IMR-90 (cell line): ENCODE results near the gene XYLB. TPM values are rescaled to one million over a fixed set of nuclear protein-coding genes. Genes with fewer than 3 reads are reported as not detected.
"Not testable (repeated sequence)": the region's sequence is repeated elsewhere in the genome, so short reads cannot be mapped to it uniquely, and the experiment has no call there.

ENCODE experiments used
- ATAC-seq: fragments of 200-7000 bp; cut with Tn5 transposase; 2 replicates; pipeline ENCODE4 v1.9.1; 2020; ENCODE audit warnings: low read depth, mild to moderate bottlenecking, moderate library complexity
- BruUV-seq: library from RNA; stranded (reverse); fragments of 400-500 nt; replicated peaks from 2 replicates; lab custom pipeline; 2021; lab: Mats Ljungman, UMichigan
- CTCF ChIA-PET: fragments of 300-600 bp; formaldehyde crosslinking; extraction: SDS; loops from one replicate; lab custom pipeline; 2021; ENCODE audit warnings: antibody characterized with exemption; lab: Yijun Ruan, JAX
- POLR2A ChIA-PET: fragments of 300-600 bp; sonication (Branson Sonifier 250); formaldehyde crosslinking; loops from one replicate; lab custom pipeline; 2022; ENCODE audit warnings: antibody characterized with exemption; ENCODE audit not compliant: unreplicated experiment; lab: Charles Lee
- DNase-seq: peaks from one replicate; pipeline ENCODE4 v3.0.0; 2013
- H2AFZ ChIP-seq: replicated peaks from 2 replicates; pipeline ENCODE3; 2013; ENCODE audit warnings: low read length, mild to moderate bottlenecking; ENCODE audit not compliant: poor library complexity
- H2AK5ac ChIP-seq: 2 replicates; pipeline ENCODE4 v1.6.1; 2013; ENCODE audit warnings: low read depth, low read length, inconsistent platforms
- H2AK9ac ChIP-seq: replicated peaks from 2 replicates; pipeline ENCODE3; 2013; ENCODE audit warnings: mild to moderate bottlenecking, low read depth, low read length, moderate library complexity; ENCODE audit not compliant: poor library complexity
- H2BK120ac ChIP-seq: 2 replicates; pipeline ENCODE4 v1.6.1; 2013; ENCODE audit warnings: low read depth, low read length, inconsistent platforms
- H2BK15ac ChIP-seq: 3 replicates; pipeline ENCODE4 v1.6.1; 2013; ENCODE audit warnings: low read depth, low read length, inconsistent platforms
- H2BK20ac ChIP-seq: 2 replicates; pipeline ENCODE4 v1.6.1; 2013; ENCODE audit warnings: low read depth, mild to moderate bottlenecking, inconsistent platforms, low read length, moderate library complexity
- H2BK5ac ChIP-seq: 2 replicates; pipeline ENCODE4 v1.6.1; 2013; ENCODE audit warnings: mild to moderate bottlenecking, low read depth, low read length, inconsistent platforms; ENCODE audit not compliant: poor library complexity, severe bottlenecking
- H3K14ac ChIP-seq: replicated peaks from 2 replicates; pipeline ENCODE4 v1.6.1; 2013; ENCODE audit warnings: low read depth, low read length, inconsistent platforms
- H3K18ac ChIP-seq: 2 replicates; pipeline ENCODE4 v1.6.1; 2013; ENCODE audit warnings: low read depth, low read length, control low read depth
- H3K23ac ChIP-seq: 2 replicates; pipeline ENCODE4 v1.6.1; 2013; ENCODE audit warnings: low read depth, low read length, inconsistent platforms
- H3K27ac ChIP-seq: 2 replicates; pipeline ENCODE4 v1.5.1; 2013; ENCODE audit warnings: mild to moderate bottlenecking, control low read depth, low read length; ENCODE audit not compliant: insufficient read depth
- H3K27me3 ChIP-seq: 2 replicates; pipeline ENCODE4 v1.6.1; 2013; ENCODE audit warnings: low read length; ENCODE audit not compliant: control insufficient read depth, insufficient read depth
- H3K36me3 ChIP-seq: 2 replicates; pipeline ENCODE4 v1.6.1; 2013; ENCODE audit warnings: low read length, mixed read lengths; ENCODE audit not compliant: control insufficient read depth, insufficient read depth
- H3K4ac ChIP-seq: 2 replicates; pipeline ENCODE4 v1.6.1; 2013; ENCODE audit warnings: low read depth, low read length, inconsistent platforms
- H3K4me1 ChIP-seq: 2 replicates; pipeline ENCODE4 v1.6.1; 2013; ENCODE audit warnings: low read length, mixed read lengths; ENCODE audit not compliant: control insufficient read depth, insufficient read depth
- H3K4me2 ChIP-seq: 2 replicates; pipeline ENCODE4 v1.6.1; 2013; ENCODE audit warnings: low read depth, mild to moderate bottlenecking, control low read depth, low read length, moderate library complexity
- H3K4me3 ChIP-seq: 2 replicates; pipeline ENCODE4 v1.5.1; 2013; ENCODE audit warnings: low read depth, mild to moderate bottlenecking, control low read depth, low read length, moderate library complexity; ENCODE audit not compliant: insufficient read depth
- H3K56ac ChIP-seq: 2 replicates; pipeline ENCODE4 v1.6.1; 2013; ENCODE audit warnings: low read length, inconsistent platforms; ENCODE audit not compliant: insufficient read depth; ENCODE audit errors: extremely low read depth
- H3K79me1 ChIP-seq, 2 experiments: 2 replicates each; pipeline ENCODE4 v1.6.1; 2013; ENCODE audit warnings: low read length in 2 of 2, inconsistent platforms in 1 of 2, low read depth in 1 of 2
- H3K9ac ChIP-seq: 2 replicates; pipeline ENCODE4 v1.6.1; 2013; ENCODE audit warnings: low read depth, low read length, control low read depth
- H3K9me1 ChIP-seq: 2 replicates; pipeline ENCODE4 v1.6.1; 2013; ENCODE audit warnings: low read length, inconsistent platforms; ENCODE audit not compliant: insufficient read depth
- H3K9me3 ChIP-seq: 2 replicates; pipeline ENCODE4 v1.6.1; 2013; ENCODE audit warnings: low read length; ENCODE audit not compliant: control insufficient read depth, insufficient read depth
- H4K20me1 ChIP-seq: 2 replicates; pipeline ENCODE4 v1.6.1; 2013; ENCODE audit warnings: low read length, inconsistent platforms; ENCODE audit not compliant: insufficient read depth
- H4K5ac ChIP-seq: 2 replicates; pipeline ENCODE4 v1.6.1; 2013; ENCODE audit warnings: mild to moderate bottlenecking, low read depth, low read length, control low read depth
- H4K8ac ChIP-seq, 2 experiments: 2 replicates each; pipeline ENCODE4 v1.6.1; 2013; ENCODE audit warnings: low read depth in 2 of 2, low read length in 2 of 2, control low read depth in 1 of 2, inconsistent platforms in 1 of 2
- H4K91ac ChIP-seq: 2 replicates; pipeline ENCODE4 v1.6.1; 2013; ENCODE audit warnings: low read depth, low read length, inconsistent platforms; ENCODE audit not compliant: insufficient read depth
- WGBS, 2 experiments: methylation state at CpG; one replicate each; pipeline versions ENCODE4 v1.1.5 to v1.1.7; 2013; ENCODE audit warnings: missing lambda C conversion rate in 2 of 2; ENCODE audit not compliant: insufficient read length in 1 of 2; ENCODE audit errors: extremely low coverage in 2 of 2; 5-methylcytosine and 5-hydroxymethylcytosine counted together
- dilution Hi-C: fragments of 300-500 bp; cut with HindIII; formaldehyde crosslinking; loops from one replicate; pipeline ENCODE4 v1.14.3; 2018; ENCODE audit warnings: low sequenced_read_pairs; ENCODE audit not compliant: unreplicated experiment
- in situ Hi-C: fragments of 300-500 bp; cut with MboI; formaldehyde crosslinking; loops from 3 replicates; pipeline ENCODE4 v1.14.3; 2019; ENCODE audit warnings: low sequenced_read_pairs, inconsistent platforms, mixed read lengths
- intact Hi-C: fragments of 100-400 bp; cut with micrococcal nuclease; formaldehyde crosslinking; loops from 2 replicates; pipeline ENCODE4 v1.10.0; 2022
- polyA plus RNA-seq, 3 experiments: library from polyadenylated mRNA; depleted of rRNA; stranded (reverse); fragments of >200 nt; gene quantifications; 2 replicates each; pipeline ENCODE4 v1.2.3, GENCODE V29; 2012; ENCODE audit warnings: low replicate concordance in 1 of 3
- total RNA-seq: library from RNA; depleted of rRNA; stranded (reverse); fragments of >200 nt; gene quantifications from 2 replicates; pipeline ENCODE4 v1.2.3, GENCODE V29; 2012

The XYLB gene
- total and polyA plus RNA-seq, 2 of the 4 experiments (the other 2 are of a cell fraction): 3.0 to 3.4 TPM

DNA sequence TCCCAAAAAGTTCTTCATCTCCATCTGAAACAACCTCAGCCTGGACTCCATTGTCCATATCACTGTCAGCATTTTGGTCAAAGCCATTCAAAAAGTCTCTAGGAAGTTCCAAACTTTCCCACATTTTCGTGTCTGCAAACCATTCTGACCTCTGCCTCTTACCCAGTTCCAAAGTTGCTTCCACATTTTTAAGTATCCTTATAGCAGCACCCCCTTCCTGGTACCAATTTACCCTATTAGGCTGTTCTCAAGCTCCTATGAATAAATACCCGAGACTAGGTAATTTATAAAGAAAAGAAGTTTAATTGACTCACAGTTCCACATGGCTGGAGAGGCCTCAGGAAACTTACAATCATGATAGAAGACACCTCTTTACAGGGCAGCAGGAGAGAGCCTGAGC lies 87.1 kb downstream of the XYLB start:
- ATAC-seq, H3K23ac ChIP-seq, H4K91ac ChIP-seq, H3K79me1 ChIP-seq, dilution Hi-C loops, H3K4me1 ChIP-seq, H3K36me3 ChIP-seq, in situ Hi-C loops, H2AFZ ChIP-seq, DNase-seq, H3K4me2 ChIP-seq, H3K9ac ChIP-seq, H3K18ac ChIP-seq, H3K4me3 ChIP-seq, H2AK9ac ChIP-seq, H3K9me1 ChIP-seq, H4K5ac ChIP-seq, H2BK120ac ChIP-seq, H3K14ac ChIP-seq, H4K8ac ChIP-seq, H2BK5ac ChIP-seq, CTCF ChIA-PET, H3K4ac ChIP-seq, H2BK15ac ChIP-seq, BruUV-seq, H3K27me3 ChIP-seq, POLR2A ChIA-PET, H2BK20ac ChIP-seq, intact Hi-C loops, H3K27ac ChIP-seq, H4K20me1 ChIP-seq, H2AK5ac ChIP-seq, H3K56ac ChIP-seq: not testable (repeated sequence)
- 33% methylated on average over 1 of the region's 2 CpGs; no CpG with 5 or more reads in 1 of the 2 experiments for WGBS, 2 experiments
- H3K9me3 ChIP-seq: peaks cover 11% of the 10 kb centered on the region

DNA sequence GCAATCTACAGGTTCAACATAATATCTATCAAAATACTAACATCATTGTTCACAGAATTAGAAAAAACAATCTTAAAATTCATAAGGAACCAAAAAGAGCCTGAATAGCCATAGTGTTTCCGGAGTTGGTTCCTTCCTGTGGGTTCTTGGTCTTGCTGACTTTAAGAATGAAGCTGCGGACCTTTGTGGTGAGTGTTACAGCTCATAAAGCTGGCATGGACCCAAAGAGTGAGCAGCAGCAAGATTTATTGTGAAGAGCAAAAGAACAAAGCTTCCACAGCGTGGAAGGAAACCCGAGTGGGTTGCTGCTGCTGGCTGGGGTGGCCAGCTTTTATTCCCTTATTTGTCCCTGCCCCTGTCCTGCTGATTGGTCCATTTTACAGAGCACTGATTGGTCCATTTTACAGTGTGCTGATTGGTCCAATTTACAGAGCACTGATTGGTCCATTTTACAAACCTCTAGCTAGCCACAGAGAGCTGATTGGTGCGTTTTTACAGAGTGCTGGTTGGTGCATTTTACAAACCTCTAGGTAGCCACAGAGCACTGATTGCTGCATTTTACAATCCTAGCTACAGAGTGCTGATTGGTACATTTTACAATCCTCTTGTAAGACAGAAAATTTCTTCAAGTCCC lies 92.0 kb downstream of the XYLB start:
- H3K4me1 ChIP-seq, H3K9me3 ChIP-seq, POLR2A ChIA-PET, H3K23ac ChIP-seq, H3K79me1 ChIP-seq, H3K14ac ChIP-seq, H3K27ac ChIP-seq, H3K9ac ChIP-seq, H3K4me2 ChIP-seq, CTCF ChIA-PET, H4K91ac ChIP-seq, H4K8ac ChIP-seq, ATAC-seq, BruUV-seq, H4K5ac ChIP-seq, H3K27me3 ChIP-seq, H3K9me1 ChIP-seq, H2BK120ac ChIP-seq, H3K4me3 ChIP-seq, H2BK20ac ChIP-seq, H2AK9ac ChIP-seq, H3K18ac ChIP-seq, H2AK5ac ChIP-seq, H2AFZ ChIP-seq, in situ Hi-C loops, H3K56ac ChIP-seq, intact Hi-C loops, H4K20me1 ChIP-seq, H3K4ac ChIP-seq, H3K36me3 ChIP-seq, H2BK5ac ChIP-seq, dilution Hi-C loops, H2BK15ac ChIP-seq: not testable (repeated sequence)
- WGBS, 2 experiments: 33% methylated on average over 2 of the region's 5 CpGs; no CpG with 5 or more reads in 1 of the 2 experiments
- DNase-seq: peak; percentile 22
